ENCODE data around the gene CELA3B. TPM values are rescaled to one million over a fixed set of nuclear protein-coding genes. Genes with fewer than 3 reads are reported as not detected.
A peak's percentile ranks its signal among the peaks of the same experiment; 100 is the strongest.
"Not testable (repeated sequence)": the region's sequence is repeated elsewhere in the genome, so short reads cannot be mapped to it uniquely, and the experiment has no call there.

CELA3B gene
- total and polyA plus RNA-seq, 4 donors, result 1.0 to 7.5 (median 2.1) TPM

GRCh38 chr1:21940492-21940891 lies 36.3 kb upstream of the CELA3B start:
- intact Hi-C loops (cut with DNase I), result no loop called here
- H3K27ac ChIP-seq (ENCODE audit: low read depth in 1 of 2, low read length in 2 of 2), result peak overlapping the region; percentile 84 to 88
- DNase-seq (no peak), ATAC-seq (ENCODE audit: low FRiP score) (no peak)
- peaks cover 0 to 3% of the 10 kb centered on the region in 2 donors for H3K4me1 ChIP-seq (ENCODE audit: control insufficient read depth in 1 of 2, insufficient read depth in 2 of 2, low read length in 2 of 2)
- WGBS, 2 donors, result 92 to 98% methylated on average over 2 of the region's 2 CpGs
- H3K27me3 ChIP-seq (ENCODE audit: control insufficient read depth in 1 of 2, insufficient read depth in 2 of 2, low read length in 1 of 2), result no peaks in the 10 kb centered on the region
- no peak overlapping the region for H3K4me3 ChIP-seq (ENCODE audit: low read length in 2 of 2)
- H3K9me3 ChIP-seq (ENCODE audit: control insufficient read depth, low read length), result no peaks in the 10 kb centered on the region
- no peaks in the 10 kb centered on the region for H3K36me3 ChIP-seq (ENCODE audit: control insufficient read depth in 1 of 2, insufficient read depth in 2 of 2, low read length in 1 of 2)

DNA sequence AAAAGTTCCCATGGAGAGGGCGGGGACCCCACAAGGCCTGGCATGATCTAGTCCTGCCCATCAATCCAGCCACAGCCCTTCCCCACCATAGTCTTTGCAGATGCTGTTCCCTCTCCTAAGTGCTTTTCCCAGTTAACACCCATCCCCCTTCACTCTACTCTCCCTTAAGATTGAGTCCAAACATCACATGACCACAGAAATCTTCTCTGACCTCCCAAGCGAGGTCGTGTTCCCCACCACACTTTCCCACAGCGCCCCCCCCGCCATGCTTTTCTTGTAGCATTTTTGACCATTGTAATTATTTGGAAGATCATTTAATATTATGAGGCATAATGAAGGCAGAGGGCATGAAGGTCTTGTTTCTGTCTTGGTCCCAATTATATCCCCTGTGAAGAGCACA lies 35.5 kb upstream of the CELA3B start:
- Histone ChIP-seq H3K27me3 (ENCODE audit: control insufficient read depth in 1 of 2, insufficient read depth in 2 of 2, low read length in 1 of 2) (no peaks in the 10 kb centered on the region), H3K4me1 (ENCODE audit: control insufficient read depth in 1 of 2, insufficient read depth in 2 of 2, low read length in 2 of 2) (peaks cover 0 to 3% of the 10 kb centered on the region in 2 donors), H3K36me3 (ENCODE audit: control insufficient read depth in 1 of 2, insufficient read depth in 2 of 2, low read length in 1 of 2) (no peaks in the 10 kb centered on the region), H3K9me3 (ENCODE audit: control insufficient read depth, low read length) (no peaks in the 10 kb centered on the region), H3K27ac (ENCODE audit: low read depth in 1 of 2, low read length in 2 of 2) (no peak overlapping the region), H3K4me3 (ENCODE audit: low read length in 2 of 2) (no peak overlapping the region)
- DNase-seq (no peak), ATAC-seq (ENCODE audit: low FRiP score) (no peak)
- WGBS, 2 donors, result 90 to 93% methylated on average over 5 of the region's 5 CpGs
- intact Hi-C loops (cut with DNase I), result no loop called here

GRCh38 chr1:21942464-21942863 lies 34.4 kb upstream of the CELA3B start:
- 49 to 56% methylated on average over 10 of the region's 10 CpGs for WGBS, 2 donors
- peak overlapping the region; percentile 7 to 62 for H3K27ac ChIP-seq (ENCODE audit: low read depth in 1 of 2, low read length in 2 of 2)
- peaks cover 0 to 3% of the 10 kb centered on the region in 2 donors for H3K4me1 ChIP-seq (ENCODE audit: control insufficient read depth in 1 of 2, insufficient read depth in 2 of 2, low read length in 2 of 2)
- intact Hi-C loops (cut with DNase I), result no loop called here
- H3K36me3 ChIP-seq (ENCODE audit: control insufficient read depth in 1 of 2, insufficient read depth in 2 of 2, low read length in 1 of 2), result no peaks in the 10 kb centered on the region
- H3K27me3 ChIP-seq (ENCODE audit: control insufficient read depth in 1 of 2, insufficient read depth in 2 of 2, low read length in 1 of 2), result no peaks in the 10 kb centered on the region
- DNase-seq (no peak), ATAC-seq (ENCODE audit: low FRiP score) (no peak)
- H3K9me3 ChIP-seq (ENCODE audit: control insufficient read depth, low read length), result no peaks in the 10 kb centered on the region
- H3K4me3 ChIP-seq (ENCODE audit: low read length in 2 of 2), result no peak overlapping the region

- 36 to 43% methylated on average over 19 of the region's 19 CpGs for WGBS, 2 donors
- peak overlapping the region in 1 of 2 donors; percentile 20 for H3K27ac ChIP-seq (ENCODE audit: low read depth in 1 of 2, low read length in 2 of 2)
- ATAC-seq (ENCODE audit: low FRiP score); H3K27me3 ChIP-seq (ENCODE audit: control insufficient read depth in 1 of 2, insufficient read depth in 2 of 2, low read length in 1 of 2); H3K9me3 ChIP-seq (ENCODE audit: control insufficient read depth, low read length); H3K4me1 ChIP-seq (ENCODE audit: control insufficient read depth in 1 of 2, insufficient read depth in 2 of 2, low read length in 2 of 2); intact Hi-C loops (cut with DNase I); H3K36me3 ChIP-seq (ENCODE audit: control insufficient read depth in 1 of 2, insufficient read depth in 2 of 2, low read length in 1 of 2); H3K4me3 ChIP-seq (ENCODE audit: low read length in 2 of 2): not testable (repeated sequence)
- peak; percentile 81 to 84 for DNase-seq
Measured at GRCh38 chr1:21942959-21943640, 33.7 kb upstream of the CELA3B start.

DNA sequence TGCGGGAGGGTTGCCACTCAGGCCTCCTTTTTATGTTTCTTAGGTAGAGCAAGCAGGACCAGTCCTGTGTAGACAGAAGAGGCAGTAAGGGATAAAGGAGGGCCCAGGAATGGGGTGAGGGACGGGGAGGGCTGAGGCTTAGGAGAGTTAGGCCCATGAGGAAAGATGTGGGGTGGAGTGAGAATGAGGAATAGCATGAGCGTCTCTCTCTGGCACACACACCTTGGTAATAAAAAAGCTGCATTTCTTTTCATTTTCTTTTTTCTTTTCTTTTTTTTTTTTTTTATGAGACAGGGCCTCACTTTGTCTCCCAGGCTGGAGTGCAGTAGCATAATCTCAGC lies 32.1 kb upstream of the CELA3B start:
- Histone ChIP-seq H3K4me1 (ENCODE audit: control insufficient read depth in 1 of 2, insufficient read depth in 2 of 2, low read length in 2 of 2) (peaks cover 0 to 3% of the 10 kb centered on the region in 2 donors), H3K4me3 (ENCODE audit: low read length in 2 of 2) (no peak overlapping the region), H3K36me3 (ENCODE audit: control insufficient read depth in 1 of 2, insufficient read depth in 2 of 2, low read length in 1 of 2) (no peaks in the 10 kb centered on the region), H3K27me3 (ENCODE audit: control insufficient read depth in 1 of 2, insufficient read depth in 2 of 2, low read length in 1 of 2) (no peaks in the 10 kb centered on the region), H3K9me3 (ENCODE audit: control insufficient read depth, low read length) (no peaks in the 10 kb centered on the region), H3K27ac (ENCODE audit: low read depth in 1 of 2, low read length in 2 of 2) (peak overlapping the region in 1 of 2 donors; percentile 37)
- intact Hi-C loops (cut with DNase I), result no loop called here
- ATAC-seq (ENCODE audit: low FRiP score) (no peak), DNase-seq (no peak)
- 57 to 76% methylated on average over 3 of the region's 3 CpGs for whole genome bisulfite sequencing, 2 donors

GRCh38 chr1:21946836-21947587 lies 29.8 kb upstream of the CELA3B start:
- Histone ChIP-seq H3K9me3 (ENCODE audit: control insufficient read depth, low read length) (no peaks in the 10 kb centered on the region), H3K4me3 (ENCODE audit: low read length in 2 of 2) (no peak overlapping the region), H3K4me1 (ENCODE audit: control insufficient read depth in 1 of 2, insufficient read depth in 2 of 2, low read length in 2 of 2) (no peaks in the 10 kb centered on the region), H3K27me3 (ENCODE audit: control insufficient read depth in 1 of 2, insufficient read depth in 2 of 2, low read length in 1 of 2) (no peaks in the 10 kb centered on the region), H3K27ac (ENCODE audit: low read depth in 1 of 2, low read length in 2 of 2) (no peak overlapping the region), H3K36me3 (ENCODE audit: control insufficient read depth in 1 of 2, insufficient read depth in 2 of 2, low read length in 1 of 2) (no peaks in the 10 kb centered on the region)
- 74 to 77% methylated on average over 11 of the region's 11 CpGs for WGBS, 2 donors
- DNase-seq (no peak), ATAC-seq (ENCODE audit: low FRiP score) (peak; percentile 23)
- intact Hi-C loops (cut with DNase I), result no loop called here

DNA sequence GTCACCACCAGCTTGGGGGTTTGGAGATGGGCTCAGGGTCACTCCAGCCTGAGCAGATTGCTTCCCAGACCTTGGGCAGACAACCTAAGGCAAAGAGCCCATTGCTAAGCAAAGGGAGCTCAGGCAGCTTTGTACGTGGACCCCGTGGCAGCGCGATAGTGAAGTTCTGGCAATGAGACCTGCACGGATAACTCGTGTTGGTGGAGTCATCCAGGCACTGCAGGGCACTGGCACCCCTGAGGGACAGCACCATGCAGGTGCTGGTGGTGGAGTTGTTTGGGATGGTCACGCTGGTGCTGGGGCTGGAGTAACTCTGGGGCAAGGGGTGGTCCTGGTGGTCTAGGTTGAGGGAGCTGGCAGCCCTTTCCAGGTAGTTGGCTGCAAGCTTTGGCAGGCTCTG lies 26.1 kb upstream of the CELA3B start:
- H3K4me3 ChIP-seq (ENCODE audit: low read length in 2 of 2), result no peak overlapping the region
- WGBS, 2 donors, result 90 to 94% methylated on average over 7 of the region's 7 CpGs
- no peaks in the 10 kb centered on the region for H3K4me1 ChIP-seq (ENCODE audit: control insufficient read depth in 1 of 2, insufficient read depth in 2 of 2, low read length in 2 of 2)
- intact Hi-C loops (cut with DNase I), result no loop called here
- no peak for DNase-seq
- H3K36me3 ChIP-seq (ENCODE audit: control insufficient read depth in 1 of 2, insufficient read depth in 2 of 2, low read length in 1 of 2), result no peaks in the 10 kb centered on the region
- ATAC-seq (ENCODE audit: low FRiP score), result no peak
- no peaks in the 10 kb centered on the region for H3K27me3 ChIP-seq (ENCODE audit: control insufficient read depth in 1 of 2, insufficient read depth in 2 of 2, low read length in 1 of 2)
- no peak overlapping the region for H3K27ac ChIP-seq (ENCODE audit: low read depth in 1 of 2, low read length in 2 of 2)
- H3K9me3 ChIP-seq (ENCODE audit: control insufficient read depth, low read length), result no peaks in the 10 kb centered on the region

DNA sequence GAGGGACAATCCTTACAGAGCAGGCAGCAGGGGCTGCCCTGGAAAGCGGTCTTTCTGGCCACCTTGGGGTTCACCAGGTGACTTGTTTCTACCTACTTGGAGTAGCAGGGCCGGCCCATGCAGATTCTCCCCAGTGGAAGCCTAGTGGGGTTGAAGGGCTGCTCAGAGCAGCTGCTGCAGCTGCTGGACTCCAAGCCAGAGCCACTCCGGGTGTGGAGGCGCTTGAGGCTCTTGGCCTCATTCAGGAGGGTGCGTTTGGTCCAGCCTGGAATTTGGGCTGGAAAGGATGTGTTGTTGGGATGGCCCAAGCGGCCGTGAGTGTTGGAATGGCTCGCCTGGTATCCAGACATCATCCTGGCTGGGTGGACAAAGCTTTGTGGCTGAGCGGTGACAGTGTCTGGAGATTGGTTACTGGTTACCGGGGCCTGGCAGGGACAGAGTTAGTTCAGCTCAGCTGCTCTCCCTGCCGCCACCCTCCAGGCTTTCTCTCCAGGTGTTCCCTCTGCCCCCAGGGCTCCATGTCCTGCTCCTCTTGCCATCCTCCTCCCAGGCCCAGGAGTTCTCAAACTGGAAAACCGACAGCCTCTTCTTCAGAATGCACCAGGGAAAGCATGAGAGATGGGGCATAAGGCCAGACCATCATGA lies 25.5 kb upstream of the CELA3B start:
- H3K4me3 ChIP-seq (ENCODE audit: low read length in 2 of 2), result no peak overlapping the region
- intact Hi-C loops (cut with DNase I), result no loop called here
- 83 to 88% methylated on average over 12 of the region's 12 CpGs for WGBS, 2 donors

More for the DNA sequence above, 25.5 kb upstream of the CELA3B start:
- ATAC-seq (ENCODE audit: low FRiP score) (no peak), DNase-seq (no peak)
- H3K27me3 ChIP-seq (ENCODE audit: control insufficient read depth in 1 of 2, insufficient read depth in 2 of 2, low read length in 1 of 2), result no peaks in the 10 kb centered on the region
- no peak overlapping the region for H3K27ac ChIP-seq (ENCODE audit: low read depth in 1 of 2, low read length in 2 of 2)
- no peaks in the 10 kb centered on the region for H3K9me3 ChIP-seq (ENCODE audit: control insufficient read depth, low read length)
- H3K4me1 ChIP-seq (ENCODE audit: control insufficient read depth in 1 of 2, insufficient read depth in 2 of 2, low read length in 2 of 2), result no peaks in the 10 kb centered on the region
- H3K36me3 ChIP-seq (ENCODE audit: control insufficient read depth in 1 of 2, insufficient read depth in 2 of 2, low read length in 1 of 2), result no peaks in the 10 kb centered on the region
